ENCODE results near the gene FBXO44.

The FBXO44 gene

DNA sequence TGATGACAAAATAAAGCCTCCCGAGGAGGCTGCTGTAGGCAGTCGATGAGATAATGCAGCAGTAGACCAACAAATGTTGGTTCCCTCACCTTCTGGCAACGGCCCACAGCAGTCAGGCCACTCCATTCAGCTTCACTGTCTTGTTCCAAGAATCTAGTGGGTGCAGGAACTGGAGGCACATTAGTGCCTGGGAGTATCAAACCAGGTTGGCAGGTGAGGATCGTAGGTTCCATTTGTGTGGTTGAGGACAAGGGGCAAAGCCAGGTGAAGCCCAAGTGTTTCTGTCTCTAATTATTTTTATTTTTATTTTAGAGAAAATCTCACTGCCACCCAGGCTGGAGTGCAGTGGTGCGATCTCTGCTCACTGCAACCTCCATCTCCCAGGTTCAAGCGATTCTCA is 13.7 kb upstream of the FBXO44 start:
- TF ChIP-seq ZNF8 (CRISPR knock-in tag; IDR thresholded peaks at IDR 0.05) = no peak
- TF ChIP-seq RARB (CRISPR knock-in tag; IDR thresholded peaks at IDR 0.05) = no peak
- no peak for TF ChIP-seq BACH2 (CRISPR knock-in tag; IDR thresholded peaks at IDR 0.05; ENCODE audit: borderline replicate concordance)
- no peak for TF ChIP-seq ZFP30 (CRISPR knock-in tag; IDR thresholded peaks at IDR 0.05)
- no peak for TF ChIP-seq ZNF70 (CRISPR knock-in tag; IDR thresholded peaks at IDR 0.05)
- TF ChIP-seq PPARA (CRISPR knock-in tag; IDR thresholded peaks at IDR 0.05; ENCODE audit: borderline replicate concordance) = no peak
- TF ChIP-seq ISL1 (CRISPR knock-in tag; IDR thresholded peaks at IDR 0.05) = no peak
- no peak for ATAC-seq

GRCh38 chr1:11641776-11642305 is 12.8 kb upstream of the FBXO44 start:
- TF ChIP-seq ISL1 (CRISPR knock-in tag; IDR thresholded peaks at IDR 0.05) (no peak), ZNF8 (CRISPR knock-in tag; IDR thresholded peaks at IDR 0.05) (no peak)
- TF ChIP-seq, protein P1, sequence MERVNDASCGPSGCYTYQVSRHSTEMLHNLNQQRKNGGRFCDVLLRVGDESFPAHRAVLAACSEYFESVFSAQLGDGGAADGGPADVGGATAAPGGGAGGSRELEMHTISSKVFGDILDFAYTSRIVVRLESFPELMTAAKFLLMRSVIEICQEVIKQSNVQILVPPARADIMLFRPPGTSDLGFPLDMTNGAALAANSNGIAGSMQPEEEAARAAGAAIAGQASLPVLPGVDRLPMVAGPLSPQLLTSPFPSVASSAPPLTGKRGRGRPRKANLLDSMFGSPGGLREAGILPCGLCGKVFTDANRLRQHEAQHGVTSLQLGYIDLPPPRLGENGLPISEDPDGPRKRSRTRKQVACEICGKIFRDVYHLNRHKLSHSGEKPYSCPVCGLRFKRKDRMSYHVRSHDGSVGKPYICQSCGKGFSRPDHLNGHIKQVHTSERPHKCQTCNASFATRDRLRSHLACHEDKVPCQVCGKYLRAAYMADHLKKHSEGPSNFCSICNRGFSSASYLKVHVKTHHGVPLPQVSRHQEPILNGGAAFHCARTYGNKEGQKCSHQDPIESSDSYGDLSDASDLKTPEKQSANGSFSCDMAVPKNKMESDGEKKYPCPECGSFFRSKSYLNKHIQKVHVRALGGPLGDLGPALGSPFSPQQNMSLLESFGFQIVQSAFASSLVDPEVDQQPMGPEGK (CRISPR knock-in tag; IDR thresholded peaks at IDR 0.05; ENCODE audit: borderline replicate concordance) = no peak
- ATAC-seq = no peak

GRCh38 chr1:11642418-11643017 is 12.2 kb upstream of the FBXO44 start:
- peak; percentile 88 for ATAC-seq

DNA sequence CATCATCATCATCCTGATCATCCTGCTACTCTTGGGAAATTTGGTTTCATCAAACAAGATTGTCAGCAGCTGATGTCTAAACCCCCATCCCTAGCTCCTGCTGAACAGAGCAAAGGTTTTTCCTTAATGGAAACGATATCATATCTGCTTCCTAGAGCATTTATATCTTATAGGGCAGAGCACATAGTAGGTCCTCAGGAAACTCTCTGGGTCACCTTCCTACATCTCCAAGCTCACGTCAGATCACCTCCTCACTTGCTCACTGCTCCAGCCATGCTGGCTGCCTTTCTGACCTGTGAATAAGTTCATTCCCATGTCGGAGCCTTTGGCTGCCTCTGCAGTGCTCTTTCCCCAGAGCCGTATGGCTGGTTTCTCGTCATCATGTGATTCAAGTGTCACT is 10.9 kb upstream of the FBXO44 start:
- TF ChIP-seq ZNF70 (CRISPR knock-in tag; IDR thresholded peaks at IDR 0.05) (no peak), ESRRG (CRISPR knock-in tag; IDR thresholded peaks at IDR 0.05) (no peak), ZNF8 (CRISPR knock-in tag; IDR thresholded peaks at IDR 0.05) (no peak), RARB (CRISPR knock-in tag; IDR thresholded peaks at IDR 0.05) (no peak), ZC3H10 (CRISPR knock-in tag; IDR thresholded peaks at IDR 0.05) (no peak), ZFP30 (CRISPR knock-in tag; IDR thresholded peaks at IDR 0.05) (no peak)
- TF ChIP-seq, protein P2, sequence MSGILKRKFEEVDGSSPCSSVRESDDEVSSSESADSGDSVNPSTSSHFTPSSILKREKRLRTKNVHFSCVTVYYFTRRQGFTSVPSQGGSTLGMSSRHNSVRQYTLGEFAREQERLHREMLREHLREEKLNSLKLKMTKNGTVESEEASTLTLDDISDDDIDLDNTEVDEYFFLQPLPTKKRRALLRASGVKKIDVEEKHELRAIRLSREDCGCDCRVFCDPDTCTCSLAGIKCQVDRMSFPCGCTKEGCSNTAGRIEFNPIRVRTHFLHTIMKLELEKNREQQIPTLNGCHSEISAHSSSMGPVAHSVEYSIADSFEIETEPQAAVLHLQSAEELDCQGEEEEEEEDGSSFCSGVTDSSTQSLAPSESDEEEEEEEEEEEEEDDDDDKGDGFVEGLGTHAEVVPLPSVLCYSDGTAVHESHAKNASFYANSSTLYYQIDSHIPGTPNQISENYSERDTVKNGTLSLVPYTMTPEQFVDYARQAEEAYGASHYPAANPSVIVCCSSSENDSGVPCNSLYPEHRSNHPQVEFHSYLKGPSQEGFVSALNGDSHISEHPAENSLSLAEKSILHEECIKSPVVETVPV (CRISPR knock-in tag; IDR thresholded peaks at IDR 0.05) = no peak
- TF ChIP-seq, protein P1 (CRISPR knock-in tag; IDR thresholded peaks at IDR 0.05; ENCODE audit: borderline replicate concordance) = no peak
- ATAC-seq = no peak

DNA sequence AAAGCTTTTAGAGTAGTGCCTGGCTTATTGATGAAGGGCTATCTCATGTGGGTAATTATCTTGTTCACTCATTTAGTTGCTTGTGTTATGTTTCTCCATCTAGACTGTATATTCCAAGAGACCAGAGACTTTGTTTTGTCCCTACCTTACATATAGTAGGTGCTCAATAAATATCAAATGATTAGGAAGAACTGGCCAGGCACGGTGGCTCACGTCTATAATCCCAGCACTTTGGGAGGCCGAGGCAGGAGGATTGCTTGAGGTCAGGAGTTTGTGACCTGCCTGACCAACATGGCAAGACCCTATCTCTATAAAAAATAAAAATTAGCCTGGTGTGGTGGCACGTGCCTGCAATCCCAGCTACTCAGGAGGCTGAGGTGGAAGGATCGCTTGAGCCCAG is 9.4 kb upstream of the FBXO44 start:
- no peak for ATAC-seq
- TF ChIP-seq RARB (CRISPR knock-in tag; IDR thresholded peaks at IDR 0.05) = no peak
- no peak for TF ChIP-seq ZFP3 (CRISPR knock-in tag; IDR thresholded peaks at IDR 0.05)
- TF ChIP-seq GLIS3 (CRISPR knock-in tag; IDR thresholded peaks at IDR 0.05) = no peak
- TF ChIP-seq, protein P3, sequence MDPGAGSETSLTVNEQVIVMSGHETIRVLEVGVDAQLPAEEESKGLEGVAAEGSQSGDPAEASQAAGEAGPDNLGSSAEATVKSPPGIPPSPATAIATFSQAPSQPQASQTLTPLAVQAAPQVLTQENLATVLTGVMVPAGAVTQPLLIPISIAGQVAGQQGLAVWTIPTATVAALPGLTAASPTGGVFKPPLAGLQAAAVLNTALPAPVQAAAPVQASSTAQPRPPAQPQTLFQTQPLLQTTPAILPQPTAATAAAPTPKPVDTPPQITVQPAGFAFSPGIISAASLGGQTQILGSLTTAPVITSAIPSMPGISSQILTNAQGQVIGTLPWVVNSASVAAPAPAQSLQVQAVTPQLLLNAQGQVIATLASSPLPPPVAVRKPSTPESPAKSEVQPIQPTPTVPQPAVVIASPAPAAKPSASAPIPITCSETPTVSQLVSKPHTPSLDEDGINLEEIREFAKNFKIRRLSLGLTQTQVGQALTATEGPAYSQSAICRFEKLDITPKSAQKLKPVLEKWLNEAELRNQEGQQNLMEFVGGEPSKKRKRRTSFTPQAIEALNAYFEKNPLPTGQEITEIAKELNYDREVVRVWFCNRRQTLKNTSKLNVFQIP (CRISPR knock-in tag; IDR thresholded peaks at IDR 0.05; ENCODE audit: borderline replicate concordance, low read depth) = no peak
- TF ChIP-seq ZNF565 (CRISPR knock-in tag; conservative IDR thresholded peaks at IDR 0.05; ENCODE audit: low read depth) = no peak
- TF ChIP-seq ZNF8 (CRISPR knock-in tag; IDR thresholded peaks at IDR 0.05) = no peak
- TF ChIP-seq, protein P4, sequence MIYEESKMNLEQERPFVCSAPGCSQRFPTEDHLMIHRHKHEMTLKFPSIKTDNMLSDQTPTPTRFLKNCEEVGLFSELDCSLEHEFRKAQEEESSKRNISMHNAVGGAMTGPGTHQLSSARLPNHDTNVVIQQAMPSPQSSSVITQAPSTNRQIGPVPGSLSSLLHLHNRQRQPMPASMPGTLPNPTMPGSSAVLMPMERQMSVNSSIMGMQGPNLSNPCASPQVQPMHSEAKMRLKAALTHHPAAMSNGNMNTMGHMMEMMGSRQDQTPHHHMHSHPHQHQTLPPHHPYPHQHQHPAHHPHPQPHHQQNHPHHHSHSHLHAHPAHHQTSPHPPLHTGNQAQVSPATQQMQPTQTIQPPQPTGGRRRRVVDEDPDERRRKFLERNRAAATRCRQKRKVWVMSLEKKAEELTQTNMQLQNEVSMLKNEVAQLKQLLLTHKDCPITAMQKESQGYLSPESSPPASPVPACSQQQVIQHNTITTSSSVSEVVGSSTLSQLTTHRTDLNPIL (CRISPR knock-in tag; IDR thresholded peaks at IDR 0.05; ENCODE audit: low read depth) = no peak
- TF ChIP-seq, protein P1 (CRISPR knock-in tag; IDR thresholded peaks at IDR 0.05; ENCODE audit: borderline replicate concordance) = no peak
- TF ChIP-seq ARNTL (CRISPR knock-in tag; IDR thresholded peaks at IDR 0.05; ENCODE audit: borderline replicate concordance, low read depth) = no peak
- no peak for TF ChIP-seq ZFP30 (CRISPR knock-in tag; IDR thresholded peaks at IDR 0.05)
- TF ChIP-seq PPARA (CRISPR knock-in tag; IDR thresholded peaks at IDR 0.05; ENCODE audit: borderline replicate concordance) = no peak
- TF ChIP-seq TOX (CRISPR knock-in tag; IDR thresholded peaks at IDR 0.05; ENCODE audit: borderline replicate concordance) = no peak
- TF ChIP-seq BACH2 (CRISPR knock-in tag; IDR thresholded peaks at IDR 0.05; ENCODE audit: borderline replicate concordance) = no peak
- TF ChIP-seq TCF4 (CRISPR knock-in tag; IDR thresholded peaks at IDR 0.05; ENCODE audit: borderline replicate concordance) = no peak
- no peak for TF ChIP-seq OSR1 (CRISPR knock-in tag; IDR thresholded peaks at IDR 0.05)
- TF ChIP-seq, protein P2 (CRISPR knock-in tag; IDR thresholded peaks at IDR 0.05) = no peak
- TF ChIP-seq CSDC2 (CRISPR knock-in tag; IDR thresholded peaks at IDR 0.05) = no peak
- no peak for TF ChIP-seq ESRRG (CRISPR knock-in tag; IDR thresholded peaks at IDR 0.05)
- TF ChIP-seq ZNF70 (CRISPR knock-in tag; IDR thresholded peaks at IDR 0.05) = no peak
